ENCODE measurements around the gene TMEM217. TPM values are rescaled to one million over a fixed set of nuclear protein-coding genes. Genes with fewer than 3 reads are reported as not detected.
A peak's percentile ranks its signal among the peaks of the same experiment; 100 is the strongest.

TMEM217 gene
- total and polyA plus RNA-seq, 7 experiments from 2014 or later = 0.28 to 2.8 (median 0.78) TPM; not detected in 2

DNA sequence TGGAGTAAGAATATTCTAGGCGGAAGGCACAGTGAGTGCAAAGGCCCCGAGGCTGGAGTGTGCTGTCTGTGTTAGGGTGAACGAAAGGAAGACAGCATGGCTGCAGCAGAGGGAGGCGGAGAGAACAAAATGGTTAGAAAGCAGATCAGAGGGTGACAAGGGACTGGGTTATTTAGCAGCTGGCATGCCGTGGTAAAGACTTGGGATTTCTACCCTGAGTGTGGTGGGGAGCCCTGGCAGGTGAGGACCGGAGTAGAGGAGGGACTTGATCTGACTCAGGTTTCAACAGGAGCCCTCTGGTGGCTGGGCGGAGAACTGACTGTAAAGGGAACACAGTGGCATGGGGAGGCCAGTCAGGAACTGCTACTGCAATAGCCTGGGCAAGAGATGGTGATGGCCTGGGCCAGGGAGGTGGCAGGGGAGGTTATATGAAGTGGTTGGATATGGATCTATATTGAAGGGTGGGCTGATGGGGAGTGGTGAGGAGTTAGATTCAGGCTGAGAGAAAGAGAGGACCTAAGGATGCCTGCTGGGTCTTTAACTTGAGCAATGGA, 50.0 kb downstream of the TMEM217 start:
- Histone ChIP-seq H3K27ac (ENCODE audit: low read depth, low read length) (peak overlapping the region; percentile 23), H3K4me1 (ENCODE audit: control insufficient read depth in 2 of 2, insufficient read depth in 2 of 2, low read length in 2 of 2) (peaks cover 36 to 39% of the 10 kb centered on the region in 2 donors), H3K27me3 (ENCODE audit: control insufficient read depth in 2 of 2, insufficient read depth in 2 of 2, low read length in 2 of 2) (no peaks in the 10 kb centered on the region), H3K36me3 (ENCODE audit: control insufficient read depth in 2 of 3, insufficient read depth in 3 of 3, low read length in 3 of 3) (no peaks in the 10 kb centered on the region), H3K4me3 (ENCODE audit: low read length) (no peak overlapping the region), H3K9me3 (ENCODE audit: control insufficient read depth in 2 of 3, low read length in 3 of 3) (no peaks in the 10 kb centered on the region)
- intact Hi-C loops (cut with micrococcal nuclease) = loop anchor here (1.0 to 2.0 kb wide), 7 partner anchors 17 to 442 kb away; no protein-coding TSS in a partner anchor
- no peaks in the 10 kb centered on the region for H3K27me3 Mint-ChIP-seq
- H3K36me3 Mint-ChIP-seq = peaks cover 0 to 7% (median 0%) of the 10 kb centered on the region in 5 donors
- peak overlapping the region; percentile 4 to 77 (median 68) for H3K4me3 Mint-ChIP-seq
- DNase-seq (peak; percentile 67 to 85 (median 82)), ATAC-seq (peak; percentile 87)
- POLR2A ChIA-PET = interaction anchor here (1.0 to 4.8 kb wide), 7 partner anchors 19 to 190 kb away, joined by 4 to 74 read pairs (median 22); partner anchors contain the start of gene PIM1
- peaks cover 36 to 69% (median 64%) of the 10 kb centered on the region in 7 donors for H3K4me1 Mint-ChIP-seq
- CTCF ChIA-PET = interaction anchor here (0.6 to 21.5 kb wide), 17 partner anchors 8 to 449 kb away, joined by 3 to 639 read pairs (median 6); partner anchors contain the start of gene PIM1
- peak overlapping the region; percentile 72 to 98 (median 91) for H3K27ac Mint-ChIP-seq
- no peaks in the 10 kb centered on the region for H3K9me3 Mint-ChIP-seq

DNA sequence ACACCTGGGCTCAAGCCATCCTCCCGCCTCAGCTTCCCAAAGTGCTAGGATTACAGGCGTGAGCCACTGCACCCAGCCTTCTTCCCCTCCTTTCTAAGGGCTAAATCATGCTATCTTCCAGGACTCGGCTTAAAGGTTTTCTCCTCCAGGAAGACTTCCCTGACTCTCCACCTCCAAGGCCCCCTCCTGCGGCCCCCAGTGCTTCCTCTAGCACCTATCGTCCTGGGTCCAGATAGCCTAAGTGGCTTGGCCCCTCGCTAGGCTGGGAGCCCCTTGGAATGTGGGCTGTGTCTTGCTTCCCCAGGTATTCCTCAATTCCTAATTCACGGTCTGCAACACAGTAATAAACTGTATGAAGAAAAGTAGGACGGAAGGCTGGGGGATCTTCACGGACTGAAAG, 51.3 kb downstream of the TMEM217 start:
- Mint-ChIP-seq H3K27ac (peak overlapping the region in 6 of 9 donors; percentile 28 to 94 (median 77)), H3K9me3 (no peaks in the 10 kb centered on the region), H3K4me1 (peaks cover 46 to 79% (median 73%) of the 10 kb centered on the region in 7 donors), H3K27me3 (no peaks in the 10 kb centered on the region), H3K36me3 (peaks cover 0 to 8% (median 0%) of the 10 kb centered on the region in 5 donors), H3K4me3 (peak overlapping the region in 3 of 10 donors; percentile 11 to 72 (median 35))
- ChIA-PET CTCF (interaction anchor here (2.1 to 21.5 kb wide), 6 partner anchors 7 to 441 kb away, joined by 11 to 639 read pairs (median 19); no protein-coding TSS in a partner anchor), POLR2A (interaction anchor here (0.9 to 4.8 kb wide), 3 partner anchors 24 to 185 kb away, joined by 3 to 74 read pairs (median 5); partner anchors contain the start of gene PIM1)
- H3K9me3 ChIP-seq (ENCODE audit: control insufficient read depth in 2 of 3, low read length in 3 of 3) = no peaks in the 10 kb centered on the region
- H3K27ac ChIP-seq (ENCODE audit: low read depth, low read length) = no peak overlapping the region
- no peak overlapping the region for H3K4me3 ChIP-seq (ENCODE audit: low read length)
- peaks cover 49 to 53% of the 10 kb centered on the region in 2 donors for H3K4me1 ChIP-seq (ENCODE audit: control insufficient read depth in 2 of 2, insufficient read depth in 2 of 2, low read length in 2 of 2)
- intact Hi-C loops (cut with micrococcal nuclease) = no loop called here
- H3K27me3 ChIP-seq (ENCODE audit: control insufficient read depth in 2 of 2, insufficient read depth in 2 of 2, low read length in 2 of 2) = no peaks in the 10 kb centered on the region
- ATAC-seq = no peak
- H3K36me3 ChIP-seq (ENCODE audit: control insufficient read depth in 2 of 3, insufficient read depth in 3 of 3, low read length in 3 of 3) = no peaks in the 10 kb centered on the region
- DNase-seq = no peak

GRCh38 chr6:37205997-37206340, 52.0 kb downstream of the TMEM217 start:
- Histone ChIP-seq H3K9me3 (ENCODE audit: control insufficient read depth in 2 of 3, low read length in 3 of 3) (no peaks in the 10 kb centered on the region), H3K36me3 (ENCODE audit: control insufficient read depth in 2 of 3, insufficient read depth in 3 of 3, low read length in 3 of 3) (no peaks in the 10 kb centered on the region), H3K27ac (ENCODE audit: low read depth, low read length) (no peak overlapping the region), H3K4me1 (ENCODE audit: control insufficient read depth in 2 of 2, insufficient read depth in 2 of 2, low read length in 2 of 2) (peaks cover 51 to 59% of the 10 kb centered on the region in 2 donors), H3K27me3 (ENCODE audit: control insufficient read depth in 2 of 2, insufficient read depth in 2 of 2, low read length in 2 of 2) (no peaks in the 10 kb centered on the region), H3K4me3 (ENCODE audit: low read length) (no peak overlapping the region)
- peak overlapping the region in 8 of 9 donors; percentile 15 to 93 (median 65) for H3K27ac Mint-ChIP-seq
- intact Hi-C loops (cut with micrococcal nuclease) = no loop called here
- no peaks in the 10 kb centered on the region for H3K27me3 Mint-ChIP-seq
- peaks cover 46 to 81% (median 76%) of the 10 kb centered on the region in 7 donors for H3K4me1 Mint-ChIP-seq
- peak overlapping the region in 4 of 10 donors; percentile 5 to 37 (median 22) for H3K4me3 Mint-ChIP-seq
- ChIA-PET CTCF (interaction anchor here (0.6 to 21.5 kb wide), 5 partner anchors 19 to 182 kb away, joined by 3 to 639 read pairs (median 17); no protein-coding TSS in a partner anchor), POLR2A (interaction anchor here (0.9 to 10.2 kb wide), 4 partner anchors 23 to 186 kb away, joined by 3 to 89 read pairs (median 4); no protein-coding TSS in a partner anchor)
- DNase-seq (no peak), ATAC-seq (no peak)
- peaks cover 0 to 8% (median 0%) of the 10 kb centered on the region in 5 donors for H3K36me3 Mint-ChIP-seq
- H3K9me3 Mint-ChIP-seq = no peaks in the 10 kb centered on the region

- ATAC-seq = no peak
- H3K9me3 Mint-ChIP-seq = no peaks in the 10 kb centered on the region
- H3K4me3 ChIP-seq (ENCODE audit: low read length) = no peak overlapping the region
- H3K4me1 ChIP-seq (ENCODE audit: control insufficient read depth in 2 of 2, insufficient read depth in 2 of 2, low read length in 2 of 2) = peaks cover 51 to 59% of the 10 kb centered on the region in 2 donors
- H3K4me1 Mint-ChIP-seq = peaks cover 46 to 82% (median 72%) of the 10 kb centered on the region in 7 donors
- DNase-seq = no peak
- peak overlapping the region in 4 of 10 donors; percentile 5 to 37 (median 22) for H3K4me3 Mint-ChIP-seq
- H3K27ac ChIP-seq (ENCODE audit: low read depth, low read length) = no peak overlapping the region
- no peaks in the 10 kb centered on the region for H3K27me3 ChIP-seq (ENCODE audit: control insufficient read depth in 2 of 2, insufficient read depth in 2 of 2, low read length in 2 of 2)
- peaks cover 0 to 8% (median 0%) of the 10 kb centered on the region in 5 donors for H3K36me3 Mint-ChIP-seq
- no peaks in the 10 kb centered on the region for H3K27me3 Mint-ChIP-seq
- no peaks in the 10 kb centered on the region for H3K36me3 ChIP-seq (ENCODE audit: control insufficient read depth in 2 of 3, insufficient read depth in 3 of 3, low read length in 3 of 3)
- ChIA-PET CTCF (interaction anchor here (0.6 to 21.5 kb wide), 6 partner anchors 18 to 181 kb away, joined by 3 to 639 read pairs (median 8); no protein-coding TSS in a partner anchor), POLR2A (interaction anchor here (0.7 to 10.2 kb wide), 4 partner anchors 31 to 185 kb away, joined by 3 to 89 read pairs (median 4); no protein-coding TSS in a partner anchor)
- H3K9me3 ChIP-seq (ENCODE audit: control insufficient read depth in 2 of 3, low read length in 3 of 3) = no peaks in the 10 kb centered on the region
- H3K27ac Mint-ChIP-seq = peak overlapping the region in 8 of 9 donors; percentile 15 to 93 (median 65)
- intact Hi-C loops (cut with micrococcal nuclease) = no loop called here
Observed at GRCh38 chr6:37205175-37205996, 52.6 kb downstream of the TMEM217 start.

DNA sequence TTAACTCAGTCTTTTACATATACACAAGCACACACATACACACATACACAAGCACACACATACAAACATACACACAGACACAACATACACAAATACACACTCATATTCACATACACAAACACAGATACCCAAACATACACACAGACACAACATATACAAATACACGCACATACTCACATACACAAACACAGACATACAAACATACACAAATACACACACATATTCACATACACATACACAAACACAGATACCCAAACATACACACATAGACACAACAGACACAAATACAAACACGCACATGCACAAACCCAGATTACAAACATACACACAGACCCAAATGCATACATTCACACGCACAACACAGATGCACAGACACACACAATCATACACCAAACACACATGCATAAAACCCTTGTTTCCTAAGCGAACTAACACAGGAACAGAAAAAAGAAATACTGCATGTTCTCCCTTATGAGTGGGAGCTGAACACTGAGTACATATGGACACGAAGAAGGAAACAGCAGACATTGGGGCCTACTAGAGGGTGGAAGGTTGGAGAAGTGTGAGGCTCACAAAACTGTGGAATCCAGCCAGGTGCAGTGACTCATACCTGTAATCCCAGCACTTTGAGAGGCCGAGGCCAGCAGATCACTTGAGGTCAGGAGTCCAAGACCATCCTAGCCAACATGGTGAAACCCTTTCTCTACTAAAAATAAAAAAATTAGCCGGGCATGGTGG, 53.8 kb downstream of the TMEM217 start:
- ChIA-PET POLR2A (interaction anchor here (0.7 to 10.2 kb wide), 3 partner anchors 21 to 181 kb away, joined by 3 to 89 read pairs (median 9); no protein-coding TSS in a partner anchor), CTCF (interaction anchor here (0.6 to 21.5 kb wide), 7 partner anchors 17 to 1468 kb away, joined by 3 to 639 read pairs (median 4); no protein-coding TSS in a partner anchor)
- Histone ChIP-seq H3K4me3 (ENCODE audit: low read length) (no peak overlapping the region), H3K27me3 (ENCODE audit: control insufficient read depth in 2 of 2, insufficient read depth in 2 of 2, low read length in 2 of 2) (no peaks in the 10 kb centered on the region), H3K4me1 (ENCODE audit: control insufficient read depth in 2 of 2, insufficient read depth in 2 of 2, low read length in 2 of 2) (peaks cover 39 to 47% of the 10 kb centered on the region in 2 donors), H3K27ac (ENCODE audit: low read depth, low read length) (no peak overlapping the region), H3K9me3 (ENCODE audit: control insufficient read depth in 2 of 3, low read length in 3 of 3) (no peaks in the 10 kb centered on the region), H3K36me3 (ENCODE audit: control insufficient read depth in 2 of 3, insufficient read depth in 3 of 3, low read length in 3 of 3) (no peaks in the 10 kb centered on the region)
- intact Hi-C loops (cut with micrococcal nuclease) = no loop called here
- Mint-ChIP-seq H3K27ac (peak overlapping the region in 8 of 9 donors; percentile 1 to 89 (median 15)), H3K4me3 (peak overlapping the region in 2 of 10 donors; percentile 3 to 19), H3K4me1 (peaks cover 37 to 70% (median 61%) of the 10 kb centered on the region in 7 donors), H3K9me3 (no peaks in the 10 kb centered on the region), H3K36me3 (peaks cover 0 to 8% (median 0%) of the 10 kb centered on the region in 5 donors), H3K27me3 (no peaks in the 10 kb centered on the region)
- no peak for ATAC-seq
- no peak for DNase-seq
